PC-9 (cell line): ENCODE data around the gene COPB1.

ENCODE experiments used
- EZH2 ChIP-seq: fragments of 200-600 bp; sonication (generic); IDR thresholded peaks from 2 replicates; pipeline ENCODE4 v1.8.0; 2017; ENCODE audit warnings: antibody characterized with exemption, low read depth
- TF ChIP-seq, protein P1 (sequence below): fragments of 200-600 bp; sonication (generic); conservative IDR thresholded peaks from 2 replicates; pipeline ENCODE4 v1.6.1; 2017; ENCODE audit warnings: mixed run types, antibody characterized with exemption, mild to moderate bottlenecking, moderate library complexity

DNA sequence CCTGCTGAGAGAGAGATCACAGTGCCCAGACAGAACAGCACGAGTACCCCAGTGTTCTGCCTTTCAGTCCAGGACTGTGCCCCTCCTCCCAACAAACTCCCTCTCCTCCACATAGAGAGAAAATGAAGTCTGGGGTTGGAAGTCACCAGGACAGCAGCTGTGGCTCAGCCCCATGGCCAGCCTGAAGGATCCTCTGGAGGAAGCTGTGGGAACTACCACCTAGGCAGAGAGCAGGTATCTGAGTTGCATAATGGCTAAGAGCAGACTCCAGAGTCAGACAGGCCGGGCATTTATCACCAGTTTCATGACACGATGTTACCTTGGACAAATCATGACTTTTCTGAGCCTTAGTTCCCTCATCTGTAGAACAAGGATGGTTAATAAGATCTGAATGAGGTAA lies 79.4 kb downstream of the COPB1 start:
- TF ChIP-seq, protein P1, sequence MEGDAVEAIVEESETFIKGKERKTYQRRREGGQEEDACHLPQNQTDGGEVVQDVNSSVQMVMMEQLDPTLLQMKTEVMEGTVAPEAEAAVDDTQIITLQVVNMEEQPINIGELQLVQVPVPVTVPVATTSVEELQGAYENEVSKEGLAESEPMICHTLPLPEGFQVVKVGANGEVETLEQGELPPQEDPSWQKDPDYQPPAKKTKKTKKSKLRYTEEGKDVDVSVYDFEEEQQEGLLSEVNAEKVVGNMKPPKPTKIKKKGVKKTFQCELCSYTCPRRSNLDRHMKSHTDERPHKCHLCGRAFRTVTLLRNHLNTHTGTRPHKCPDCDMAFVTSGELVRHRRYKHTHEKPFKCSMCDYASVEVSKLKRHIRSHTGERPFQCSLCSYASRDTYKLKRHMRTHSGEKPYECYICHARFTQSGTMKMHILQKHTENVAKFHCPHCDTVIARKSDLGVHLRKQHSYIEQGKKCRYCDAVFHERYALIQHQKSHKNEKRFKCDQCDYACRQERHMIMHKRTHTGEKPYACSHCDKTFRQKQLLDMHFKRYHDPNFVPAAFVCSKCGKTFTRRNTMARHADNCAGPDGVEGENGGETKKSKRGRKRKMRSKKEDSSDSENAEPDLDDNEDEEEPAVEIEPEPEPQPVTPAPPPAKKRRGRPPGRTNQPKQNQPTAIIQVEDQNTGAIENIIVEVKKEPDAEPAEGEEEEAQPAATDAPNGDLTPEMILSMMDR = no peak
- TF ChIP-seq EZH2 = no peak
